ENCODE results near the gene WSB1.

GRCh38 chr17:27306276-27306835 is 12.4 kb downstream of the WSB1 start:
- TF ChIP-seq CTCF (IDR thresholded peaks at IDR 0.05; ENCODE audit: borderline replicate concordance, extremely low read depth, low read length, poor library complexity, severe bottlenecking), result no peak
- no peak for TF ChIP-seq EZH2 (IDR thresholded peaks at IDR 0.05; ENCODE audit: borderline replicate concordance, low read depth, low read length, severe bottlenecking)

All from DND-41 (cell line).